ENCODE results near the gene RABL3.

DNA sequence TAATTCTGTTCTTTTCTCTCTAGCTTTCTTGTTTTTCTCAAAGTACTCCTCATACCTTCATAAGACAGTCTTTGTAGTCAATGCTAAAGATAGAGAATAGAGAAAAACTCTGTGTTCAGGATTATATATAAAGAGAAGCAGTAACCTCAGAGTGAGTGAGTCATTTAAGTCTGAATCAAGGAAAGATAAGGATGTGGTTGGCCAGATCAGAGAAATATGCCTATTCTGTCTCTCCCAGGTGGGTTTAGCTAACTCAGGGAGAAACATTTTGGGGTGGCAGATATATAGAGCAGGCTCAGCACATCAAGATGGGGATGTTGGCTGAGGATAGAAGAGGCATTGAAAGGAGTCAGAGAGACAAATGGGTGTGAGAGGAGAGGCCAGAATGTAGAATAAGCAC, 31.6 kb upstream of the RABL3 start:
- TF ChIP-seq EZH2phosphoT487 (IDR thresholded peaks at IDR 0.05; ENCODE audit: borderline replicate concordance), result no peak
- TF ChIP-seq, protein P1, sequence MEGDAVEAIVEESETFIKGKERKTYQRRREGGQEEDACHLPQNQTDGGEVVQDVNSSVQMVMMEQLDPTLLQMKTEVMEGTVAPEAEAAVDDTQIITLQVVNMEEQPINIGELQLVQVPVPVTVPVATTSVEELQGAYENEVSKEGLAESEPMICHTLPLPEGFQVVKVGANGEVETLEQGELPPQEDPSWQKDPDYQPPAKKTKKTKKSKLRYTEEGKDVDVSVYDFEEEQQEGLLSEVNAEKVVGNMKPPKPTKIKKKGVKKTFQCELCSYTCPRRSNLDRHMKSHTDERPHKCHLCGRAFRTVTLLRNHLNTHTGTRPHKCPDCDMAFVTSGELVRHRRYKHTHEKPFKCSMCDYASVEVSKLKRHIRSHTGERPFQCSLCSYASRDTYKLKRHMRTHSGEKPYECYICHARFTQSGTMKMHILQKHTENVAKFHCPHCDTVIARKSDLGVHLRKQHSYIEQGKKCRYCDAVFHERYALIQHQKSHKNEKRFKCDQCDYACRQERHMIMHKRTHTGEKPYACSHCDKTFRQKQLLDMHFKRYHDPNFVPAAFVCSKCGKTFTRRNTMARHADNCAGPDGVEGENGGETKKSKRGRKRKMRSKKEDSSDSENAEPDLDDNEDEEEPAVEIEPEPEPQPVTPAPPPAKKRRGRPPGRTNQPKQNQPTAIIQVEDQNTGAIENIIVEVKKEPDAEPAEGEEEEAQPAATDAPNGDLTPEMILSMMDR (conservative IDR thresholded peaks at IDR 0.05; ENCODE audit: low read length), result no peak
